ENCODE data around the gene RND1.

The RND1 gene

DNA sequence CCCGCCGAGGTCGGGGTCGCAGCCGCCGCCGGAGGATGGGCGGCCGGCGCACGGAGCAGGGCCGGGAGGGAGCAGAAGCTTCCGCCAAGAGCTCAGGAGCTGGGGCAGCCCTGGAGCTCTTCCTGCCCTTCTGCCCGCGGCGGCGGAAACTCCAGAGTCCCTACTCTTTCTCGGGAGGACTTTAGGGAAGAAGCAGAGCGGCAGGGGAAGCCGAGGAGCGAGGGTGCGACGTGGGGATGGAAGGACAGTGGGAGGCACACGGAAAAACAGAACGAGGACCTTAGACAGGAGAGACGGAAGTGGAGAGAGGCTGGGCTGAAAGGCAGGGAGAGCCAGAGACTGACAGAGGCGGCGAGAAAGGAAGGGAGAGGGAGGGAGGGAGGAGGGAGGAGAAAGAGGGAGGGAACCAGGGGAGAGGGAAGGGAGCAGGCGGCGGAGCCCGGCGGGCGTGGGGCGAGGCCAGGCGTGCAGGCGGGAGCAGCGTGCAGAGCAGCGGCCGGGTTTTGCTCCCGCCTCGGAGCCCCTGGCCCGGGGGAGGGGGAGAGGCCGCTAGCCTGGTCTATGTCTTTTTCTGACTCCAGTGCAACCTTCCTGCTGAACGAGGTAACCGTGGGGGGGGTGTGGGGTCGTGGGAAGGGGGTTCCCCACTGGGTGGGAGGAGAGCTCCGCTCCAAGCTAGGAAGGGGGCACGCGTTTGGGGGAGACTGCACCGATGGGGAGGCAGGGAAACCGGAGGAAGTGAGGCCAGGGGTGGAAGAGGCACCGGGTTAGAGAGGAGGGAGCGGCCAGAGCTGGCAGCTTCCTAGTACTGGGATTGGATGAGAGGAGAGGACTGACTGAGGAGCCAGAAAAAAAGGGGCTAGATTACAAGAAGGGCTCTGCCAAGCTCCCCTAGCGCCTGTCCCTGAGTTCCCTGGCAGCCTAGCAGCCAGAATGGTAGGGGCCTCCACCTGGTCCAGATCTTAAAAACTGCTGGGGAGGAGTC, 50.3 kb downstream of the RND1 start:
- Histone ChIP-seq H3K27ac (peak overlapping the region; percentile 0 to 93 (median 82)), H3K4me3 (peak overlapping the region; percentile 56 to 95 (median 71))

DNA sequence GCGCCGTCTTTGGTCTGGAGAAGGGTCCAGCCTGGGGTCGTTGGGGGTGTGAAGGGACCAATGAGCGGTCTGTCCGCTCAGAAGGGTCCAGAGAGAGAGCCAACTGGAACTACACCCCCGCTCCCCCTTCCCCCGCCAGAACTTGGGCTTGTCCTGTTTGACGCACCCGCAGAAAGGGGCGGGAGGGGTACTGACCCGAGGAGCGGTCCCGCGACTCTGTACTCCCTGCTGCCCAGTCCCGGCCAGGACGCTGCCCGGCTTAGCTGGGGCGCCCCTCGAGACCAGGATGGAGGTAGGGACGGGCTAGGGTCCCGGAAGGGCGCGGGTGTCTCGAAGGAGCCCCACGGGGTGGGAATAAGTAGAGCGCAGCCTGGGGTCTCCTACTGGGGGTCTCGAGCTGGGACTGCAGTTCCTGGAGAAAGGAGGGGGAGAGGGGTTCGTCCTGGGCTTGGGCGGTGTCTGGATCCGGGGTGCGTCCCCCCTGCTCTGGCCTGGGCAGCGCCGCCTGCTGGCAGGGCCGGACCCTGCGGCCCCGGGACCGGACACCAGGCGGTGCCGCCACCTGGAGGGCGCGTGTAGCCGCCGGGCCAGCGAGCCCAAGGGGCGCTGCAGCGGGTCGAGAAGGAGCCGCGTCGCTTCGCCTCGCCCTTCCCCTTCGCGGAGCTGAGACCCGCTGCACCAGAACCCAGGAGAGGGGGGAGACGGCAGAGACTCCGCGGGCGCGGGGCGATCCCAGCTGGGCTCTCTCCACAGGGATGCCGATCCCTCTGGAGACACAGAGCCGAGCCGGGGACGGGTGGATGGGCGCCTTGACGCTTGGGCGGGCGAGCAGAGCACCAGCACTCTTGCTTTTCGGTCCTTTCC, 51.2 kb downstream of the RND1 start:
- Histone ChIP-seq H3K4me3 (peak overlapping the region; percentile 56 to 95 (median 71)), H3K27ac (peak overlapping the region; percentile 0 to 93 (median 82))

DNA sequence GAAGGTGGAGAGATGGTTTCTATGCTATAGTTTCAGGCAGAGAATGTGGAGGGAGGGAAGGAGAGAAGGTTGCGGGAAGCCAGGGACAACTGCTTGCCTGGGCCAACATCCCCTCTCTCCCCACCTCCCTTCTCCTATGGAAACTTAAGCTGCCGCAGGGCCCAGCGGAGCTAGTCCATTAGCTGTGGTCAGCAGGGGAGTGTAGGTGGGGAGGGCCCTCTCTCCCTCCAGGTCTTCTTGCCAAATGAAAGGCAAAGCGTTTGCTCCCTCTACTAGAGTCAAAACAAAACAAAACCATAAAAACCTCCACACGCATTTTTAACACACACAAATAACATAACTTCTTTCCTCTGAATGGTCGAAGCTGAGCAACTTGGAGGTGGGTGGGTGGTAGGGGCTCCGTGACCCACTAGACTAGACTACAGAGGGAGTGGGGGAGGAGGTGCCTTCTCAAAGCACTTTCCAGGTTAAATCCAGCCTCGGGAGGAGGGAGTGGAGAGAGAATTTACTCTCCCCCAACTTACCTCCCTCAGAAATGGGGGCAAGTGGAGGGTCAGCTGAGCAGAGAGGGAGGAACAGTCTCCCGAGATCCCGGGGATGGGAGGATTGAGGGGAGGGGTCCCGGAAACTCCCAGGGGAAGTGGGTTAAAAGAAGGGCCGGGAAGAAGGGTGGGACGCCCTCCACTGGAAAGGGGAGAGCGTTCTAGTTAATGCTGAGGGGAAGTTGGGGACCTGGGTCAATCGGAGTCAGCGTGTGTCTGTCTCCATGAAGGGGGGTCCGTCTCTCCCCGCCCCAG, 52.0 kb downstream of the RND1 start:
- peak overlapping the region in 18 of 21 experiments; percentile 0 to 93 (median 82) for H3K27ac ChIP-seq
- peak overlapping the region; percentile 56 to 95 (median 71) for H3K4me3 ChIP-seq

DNA sequence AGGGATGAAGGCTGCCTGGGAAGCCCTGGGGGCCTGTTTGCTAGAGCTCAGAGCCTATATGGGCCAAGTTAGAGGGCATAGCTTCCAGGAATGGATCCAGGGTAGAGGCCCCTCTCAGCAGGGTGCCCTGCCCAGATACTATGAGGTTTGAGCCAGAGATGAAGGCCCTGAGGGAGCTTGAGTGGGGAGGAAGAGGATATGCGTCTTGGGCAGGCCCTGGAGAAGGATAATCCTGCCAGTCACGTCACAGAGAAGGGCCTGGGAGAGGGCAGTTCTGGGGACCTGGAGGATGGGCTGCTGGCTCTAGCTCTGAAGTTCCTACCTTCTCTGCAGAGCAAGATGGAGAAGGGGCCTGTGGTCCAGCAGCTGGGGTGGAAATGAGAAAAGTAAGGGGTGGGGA, 53.3 kb downstream of the RND1 start:
- Histone ChIP-seq H3K27ac (peak overlapping the region in 1 of 21 experiments; percentile 39), H3K4me3 (no peak overlapping the region)

DNA sequence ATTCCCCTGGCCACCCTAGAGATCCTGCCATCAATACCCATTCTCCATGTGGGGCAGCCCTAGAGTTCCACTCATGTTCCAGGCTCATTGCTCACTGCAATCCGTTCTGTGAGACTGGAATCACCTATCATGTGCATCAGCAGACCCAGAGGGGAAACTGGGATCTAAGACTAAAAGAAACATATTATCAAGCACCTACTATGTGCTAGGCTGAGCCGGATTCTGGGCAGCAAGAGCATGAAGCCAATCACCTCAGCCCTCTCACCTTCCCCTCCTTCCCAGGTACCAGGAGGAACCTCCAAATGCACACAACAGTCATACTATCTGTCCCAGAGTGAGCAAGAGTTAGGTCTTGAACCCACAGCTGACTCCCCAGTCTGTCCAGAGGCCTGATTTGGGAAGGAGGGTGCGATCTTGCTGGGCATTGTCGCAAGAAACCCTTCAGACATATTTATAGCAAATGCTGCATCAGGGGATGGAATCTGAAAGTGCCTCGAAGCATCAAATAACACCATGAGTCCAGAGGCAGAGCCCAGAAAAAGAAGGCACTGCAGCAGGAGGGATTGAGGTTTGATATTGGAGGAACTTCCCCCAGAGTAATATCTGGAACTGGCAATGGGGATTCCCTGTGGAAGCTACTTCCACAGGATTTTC, 54.1 kb downstream of the RND1 start:
- peak overlapping the region in 1 of 21 experiments; percentile 18 for H3K27ac ChIP-seq

DNA sequence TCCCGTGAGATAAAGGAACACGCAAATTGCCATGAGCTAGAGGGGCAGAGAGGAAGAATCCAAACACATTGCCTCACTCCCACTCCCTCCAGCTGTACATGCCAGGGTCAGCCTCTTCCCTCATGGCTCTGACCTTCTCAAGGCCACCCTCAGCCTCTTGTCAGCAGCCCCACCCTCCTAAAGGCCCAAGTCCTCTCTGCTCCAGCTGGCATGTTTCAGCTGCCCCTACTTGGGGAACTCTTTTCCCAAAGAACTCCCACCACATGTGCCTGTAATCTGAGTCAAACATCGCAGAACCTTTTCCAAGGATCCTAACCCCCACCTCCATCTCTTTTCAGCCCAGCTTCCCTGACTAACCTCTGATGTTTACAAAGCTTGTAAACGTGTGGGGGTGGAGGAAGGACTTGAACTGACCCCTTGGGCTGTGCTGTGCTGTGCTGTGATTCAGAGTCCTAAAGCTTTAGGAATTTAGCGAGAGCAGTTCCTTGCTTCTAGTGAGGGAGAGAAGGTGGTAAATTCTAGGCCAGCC, 54.7 kb downstream of the RND1 start:
- Histone ChIP-seq H3K4me3 (no peak overlapping the region), H3K27ac (peak overlapping the region in 1 of 21 experiments; percentile 18)

More for the DNA sequence above, 54.1 kb downstream of the RND1 start:
- no peak overlapping the region for H3K4me3 ChIP-seq

DNA sequence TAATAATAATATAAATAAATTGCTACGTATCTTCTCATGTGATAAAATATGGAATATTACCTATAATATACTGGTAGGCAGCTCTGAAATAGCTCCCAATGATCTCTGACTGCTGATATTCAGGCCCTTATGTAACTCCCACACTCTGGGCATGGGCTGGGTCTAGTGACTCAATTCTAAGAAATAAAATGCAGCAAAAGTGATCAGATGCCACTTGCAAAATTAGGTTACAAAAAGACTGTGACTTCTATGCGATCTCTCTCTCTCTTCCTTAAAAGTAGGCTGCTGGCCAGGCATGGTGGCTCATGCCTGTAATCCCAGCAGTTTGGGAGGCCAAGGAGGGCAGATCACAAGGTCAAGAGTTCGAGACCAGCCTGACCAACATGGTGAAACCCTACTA, 57.7 kb downstream of the RND1 start:
- Histone ChIP-seq H3K27ac (no peak overlapping the region), H3K4me3 (no peak overlapping the region)

Data from skin epidermis (tissue), 12 donors.